Measurements from ENCODE around the gene NFX1. TPM values are rescaled to one million over a fixed set of nuclear protein-coding genes. Genes with fewer than 3 reads are reported as not detected.

NFX1 gene
- total and polyA plus RNA-seq, 2 experiments from 2014 or later: 18.5 to 19.5 TPM

- Histone ChIP-seq H4K20me1 (ENCODE audit: insufficient read depth, poor library complexity, severe bottlenecking) (peaks cover 8% of the 10 kb centered on the region), H3K9me2 (replicated peaks; ENCODE audit: insufficient read depth) (no peaks in the 10 kb centered on the region), H3K9me3 (ENCODE audit: low read depth) (no peaks in the 10 kb centered on the region), H2AFZ (no peak overlapping the region), H3K27me3 (no peaks in the 10 kb centered on the region), H3K4me2 (no peak overlapping the region), H3K27ac (peak overlapping the region; percentile 59), H3K79me2 (peaks cover 65% of the 10 kb centered on the region), H3K4me1 (ENCODE audit: insufficient read depth) (peaks cover 5% of the 10 kb centered on the region), H3K4me3 (no peak overlapping the region), H3K36me3 (replicated peaks; ENCODE audit: insufficient read depth, low read depth) (peaks cover 6% of the 10 kb centered on the region)
- WGBS (ENCODE audit: low lambda C conversion rate, missing lambda C conversion rate): 88% methylated on average over 2 of the region's 2 CpGs
- TF ChIP-seq EZH2 (IDR thresholded peaks at IDR 0.05; ENCODE audit: borderline replicate concordance) (no peak), EZH2phosphoT487 (IDR thresholded peaks at IDR 0.05; ENCODE audit: low read depth, severe bottlenecking, unreplicated experiment) (no peak), CTCF (IDR thresholded peaks at IDR 0.05; ENCODE audit: poor library complexity) (no peak)
- no peak for DNase-seq (ENCODE audit: low spot score)
Measured at GRCh38 chr9:33300546-33300945, 10.2 kb downstream of the NFX1 start.

- H4K20me1 ChIP-seq (ENCODE audit: insufficient read depth, poor library complexity, severe bottlenecking): peaks cover 4% of the 10 kb centered on the region
- no peak for DNase-seq (ENCODE audit: low spot score)
- H2AFZ ChIP-seq: no peak overlapping the region
- no peaks in the 10 kb centered on the region for H3K36me3 ChIP-seq (replicated peaks; ENCODE audit: insufficient read depth, low read depth)
- peaks cover 30% of the 10 kb centered on the region for H3K79me2 ChIP-seq
- H3K4me2 ChIP-seq: no peak overlapping the region
- WGBS (ENCODE audit: low lambda C conversion rate, missing lambda C conversion rate): 100% methylated on average over 1 of the region's 1 CpG
- H3K27me3 ChIP-seq: no peaks in the 10 kb centered on the region
- TF ChIP-seq CTCF (IDR thresholded peaks at IDR 0.05; ENCODE audit: poor library complexity) (no peak), EZH2phosphoT487 (IDR thresholded peaks at IDR 0.05; ENCODE audit: low read depth, severe bottlenecking, unreplicated experiment) (no peak), EZH2 (IDR thresholded peaks at IDR 0.05; ENCODE audit: borderline replicate concordance) (no peak)
- H3K9me2 ChIP-seq (replicated peaks; ENCODE audit: insufficient read depth): no peaks in the 10 kb centered on the region
- no peak overlapping the region for H3K27ac ChIP-seq
- no peaks in the 10 kb centered on the region for H3K9me3 ChIP-seq (ENCODE audit: low read depth)
- no peak overlapping the region for H3K4me3 ChIP-seq
- no peaks in the 10 kb centered on the region for H3K4me1 ChIP-seq (ENCODE audit: insufficient read depth)
Measured at GRCh38 chr9:33304362-33304761, 14.0 kb downstream of the NFX1 start.

- Histone ChIP-seq H3K27me3 (no peaks in the 10 kb centered on the region), H3K9me3 (ENCODE audit: low read depth) (no peaks in the 10 kb centered on the region), H2AFZ (no peak overlapping the region), H3K9me2 (replicated peaks; ENCODE audit: insufficient read depth) (no peaks in the 10 kb centered on the region), H4K20me1 (ENCODE audit: insufficient read depth, poor library complexity, severe bottlenecking) (no peaks in the 10 kb centered on the region), H3K79me2 (peaks cover 14% of the 10 kb centered on the region), H3K27ac (no peak overlapping the region), H3K4me3 (no peak overlapping the region), H3K36me3 (replicated peaks; ENCODE audit: insufficient read depth, low read depth) (no peaks in the 10 kb centered on the region), H3K4me1 (ENCODE audit: insufficient read depth) (no peaks in the 10 kb centered on the region), H3K4me2 (no peak overlapping the region)
- TF ChIP-seq EZH2 (IDR thresholded peaks at IDR 0.05; ENCODE audit: borderline replicate concordance) (no peak), EZH2phosphoT487 (IDR thresholded peaks at IDR 0.05; ENCODE audit: low read depth, severe bottlenecking, unreplicated experiment) (no peak), CTCF (IDR thresholded peaks at IDR 0.05; ENCODE audit: poor library complexity) (no peak)
- WGBS (ENCODE audit: low lambda C conversion rate, missing lambda C conversion rate): 92% methylated on average over 3 of the region's 3 CpGs
- DNase-seq (ENCODE audit: low spot score): no peak
Measured at GRCh38 chr9:33306037-33306436, 15.7 kb downstream of the NFX1 start.

- H2AFZ ChIP-seq: no peak overlapping the region
- H3K4me3 ChIP-seq: no peak overlapping the region
- DNase-seq (ENCODE audit: low spot score): no peak
- H3K9me2 ChIP-seq (replicated peaks; ENCODE audit: insufficient read depth): no peaks in the 10 kb centered on the region
- no peaks in the 10 kb centered on the region for H3K4me1 ChIP-seq (ENCODE audit: insufficient read depth)
- no peaks in the 10 kb centered on the region for H3K36me3 ChIP-seq (replicated peaks; ENCODE audit: insufficient read depth, low read depth)
- H3K9me3 ChIP-seq (ENCODE audit: low read depth): no peaks in the 10 kb centered on the region
- TF ChIP-seq EZH2phosphoT487 (IDR thresholded peaks at IDR 0.05; ENCODE audit: low read depth, severe bottlenecking, unreplicated experiment) (no peak), EZH2 (IDR thresholded peaks at IDR 0.05; ENCODE audit: borderline replicate concordance) (no peak), CTCF (IDR thresholded peaks at IDR 0.05; ENCODE audit: poor library complexity) (no peak)
- WGBS (ENCODE audit: low lambda C conversion rate, missing lambda C conversion rate): 82% methylated on average over 1 of the region's 1 CpG
- no peaks in the 10 kb centered on the region for H3K27me3 ChIP-seq
- H3K79me2 ChIP-seq: peaks cover 10% of the 10 kb centered on the region
- no peak overlapping the region for H3K27ac ChIP-seq
- no peaks in the 10 kb centered on the region for H4K20me1 ChIP-seq (ENCODE audit: insufficient read depth, poor library complexity, severe bottlenecking)
- no peak overlapping the region for H3K4me2 ChIP-seq
Measured at GRCh38 chr9:33307067-33307466, 16.8 kb downstream of the NFX1 start.

All from hepatocyte (in vitro differentiated cells).